Endometrial microvascular endothelial cells (primary cell): Measurements from ENCODE around the gene STK11IP. TPM values are rescaled to one million over a fixed set of nuclear protein-coding genes. Genes with fewer than 3 reads are reported as not detected.

Source experiments
- in situ Hi-C: cut with HindIII; loops from 2 replicates; pipeline ENCODE4 v1.10.0; 2017; ENCODE audit warnings: low sequenced_read_pairs, low pct_unique_long_range_greater_than_20kb; ENCODE audit errors: inconsistent ontology term
- total RNA-seq: library from RNA; depleted of rRNA; stranded (reverse); fragments of >200 nt; gene quantifications from one replicate; pipeline ENCODE4 v1.2.3, GENCODE V29; 2015; ENCODE audit errors: inconsistent ontology term

Gene STK11IP
- total RNA-seq, 1 donor from 2014 or later, result 15.3 TPM

DNA sequence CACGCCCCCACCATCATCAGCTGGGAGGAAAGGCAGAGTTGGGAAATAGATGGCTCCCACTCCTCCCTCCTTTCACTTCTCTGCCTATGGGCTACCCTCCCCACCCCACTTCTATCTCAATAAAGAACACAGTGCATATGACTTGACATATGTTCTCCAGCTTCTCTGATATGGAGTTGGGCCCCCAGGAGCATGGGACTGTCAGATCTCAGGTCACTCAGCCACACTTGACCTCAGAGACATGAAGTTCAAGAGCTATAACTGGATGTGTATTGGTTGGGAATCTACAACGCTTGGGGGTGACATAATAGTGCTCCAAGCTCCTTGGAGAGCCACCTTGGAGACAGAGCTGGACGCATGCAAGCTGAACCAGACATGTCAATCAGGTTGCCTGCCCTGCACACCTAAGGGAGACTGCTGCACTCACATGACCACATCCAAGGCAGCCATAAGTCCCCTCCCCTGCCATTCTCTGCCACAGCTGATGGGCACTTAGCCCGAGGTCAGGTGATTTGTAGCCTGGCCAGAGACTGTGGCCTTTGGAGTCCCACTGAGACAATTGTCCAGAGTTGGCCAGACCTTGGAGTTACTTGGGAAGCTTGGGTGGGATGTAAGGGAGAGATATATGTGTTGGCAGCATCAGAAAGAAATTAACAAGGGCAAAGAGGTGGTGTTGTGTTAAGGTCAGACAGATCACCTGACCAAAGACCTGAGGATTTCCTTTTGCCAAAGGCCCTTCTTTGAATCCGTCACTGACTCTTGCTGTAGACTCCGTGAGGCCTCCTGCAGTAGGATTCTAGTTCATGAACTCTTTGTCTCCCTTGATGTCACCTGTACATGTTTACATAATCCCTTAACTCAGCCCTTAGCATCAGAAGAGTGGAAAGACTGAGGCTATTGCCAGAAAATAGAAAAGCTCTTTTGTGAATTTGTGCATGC is 21.8 kb upstream of the STK11IP start:
- in situ Hi-C loops, result no loop called here

DNA sequence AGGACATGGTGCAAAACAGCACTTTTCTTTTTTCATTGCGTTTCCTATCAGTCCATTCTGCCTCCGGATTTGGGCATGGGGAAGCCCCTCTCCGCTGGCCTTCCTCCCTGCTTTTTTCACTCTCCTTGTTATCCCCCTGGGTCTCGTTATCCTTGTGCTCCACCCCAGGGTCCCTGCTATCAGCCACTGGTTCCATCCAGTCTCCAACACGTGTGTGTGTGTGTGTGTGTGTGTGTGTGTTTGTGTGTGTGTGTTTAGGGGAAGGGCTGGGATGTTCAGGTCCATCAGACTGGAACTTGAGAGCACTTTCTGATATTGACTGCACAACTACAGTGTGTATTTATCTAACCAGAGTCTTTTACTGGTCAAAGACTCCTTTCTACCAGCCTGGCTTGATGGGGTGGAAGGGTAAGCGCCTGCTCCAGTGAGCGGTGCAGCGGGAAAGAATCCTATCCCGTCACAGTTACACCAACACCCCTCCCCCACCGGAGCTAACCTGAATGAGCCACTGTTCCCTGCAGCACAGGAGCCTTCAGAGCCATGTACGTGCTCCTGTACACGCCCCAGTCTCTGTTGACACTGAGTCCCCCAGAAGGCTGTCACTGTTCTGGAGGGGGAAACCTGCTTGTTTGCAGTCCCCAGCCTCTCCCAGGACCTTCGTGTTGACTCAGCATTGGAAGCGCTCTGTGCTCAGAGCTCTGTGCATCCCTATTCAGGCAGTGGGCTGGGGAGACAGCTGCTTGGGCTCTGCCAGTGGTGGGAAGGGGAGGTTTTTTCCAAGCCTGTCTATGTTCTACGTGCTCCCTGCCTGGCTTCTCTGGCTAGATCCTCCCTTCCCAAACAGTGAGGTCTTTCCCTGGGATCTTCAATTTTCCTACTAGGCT is 20.9 kb upstream of the STK11IP start:
- in situ Hi-C loops, result no loop called here

GRCh38 chr2:219578811-219579613 is 18.6 kb upstream of the STK11IP start:
- in situ Hi-C loops, result no loop called here

DNA sequence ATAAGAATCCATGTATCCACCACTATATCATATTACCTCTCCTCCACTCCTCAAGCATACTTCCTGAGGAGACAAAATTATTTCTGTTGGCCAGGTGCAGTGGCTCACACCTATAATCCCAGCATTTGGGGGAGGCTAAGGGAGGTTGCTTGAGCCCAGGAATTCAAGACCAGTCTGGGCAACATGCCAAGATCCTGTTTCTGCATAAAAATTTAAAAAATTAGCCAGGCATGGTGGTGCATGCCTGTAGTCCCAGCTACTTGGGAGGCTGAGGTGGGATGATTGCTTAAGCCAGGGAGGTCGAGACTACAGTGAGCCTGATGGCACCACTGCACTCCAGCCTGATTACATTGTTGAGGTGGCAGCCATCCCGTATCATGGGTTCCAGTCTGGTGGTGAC is 16.3 kb upstream of the STK11IP start:
- in situ Hi-C loops, result no loop called here

GRCh38 chr2:219591091-219591490 is 6.6 kb upstream of the STK11IP start:
- in situ Hi-C loops, result no loop called here

- in situ Hi-C loops, result no loop called here
These were observed 4.9 kb upstream of the STK11IP start for GRCh38 chr2:219592736-219593135.

- in situ Hi-C loops, result no loop called here
These were observed 4.5 kb upstream of the STK11IP start for GRCh38 chr2:219593154-219593553.

DNA sequence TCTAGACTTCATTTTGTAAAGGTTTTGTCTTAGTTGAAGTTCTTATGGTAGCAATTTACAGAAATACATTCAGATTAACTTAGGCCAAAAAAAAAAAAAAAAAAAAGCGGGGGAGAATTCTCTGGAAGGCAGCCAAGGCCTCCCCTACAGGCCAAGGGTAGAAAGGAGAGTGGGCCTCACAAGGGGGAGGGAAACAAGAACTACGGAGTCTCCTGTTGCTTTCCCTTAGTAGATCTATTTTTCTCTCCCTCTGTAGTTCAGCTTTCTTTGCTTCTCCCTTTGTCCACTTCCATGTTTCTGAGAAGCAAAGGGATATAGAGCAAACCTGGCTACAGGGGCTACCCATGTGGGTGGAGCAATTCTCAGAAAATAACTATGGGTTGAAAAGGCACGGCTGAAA is 2.4 kb upstream of the STK11IP start:
- in situ Hi-C loops, result no loop called here

DNA sequence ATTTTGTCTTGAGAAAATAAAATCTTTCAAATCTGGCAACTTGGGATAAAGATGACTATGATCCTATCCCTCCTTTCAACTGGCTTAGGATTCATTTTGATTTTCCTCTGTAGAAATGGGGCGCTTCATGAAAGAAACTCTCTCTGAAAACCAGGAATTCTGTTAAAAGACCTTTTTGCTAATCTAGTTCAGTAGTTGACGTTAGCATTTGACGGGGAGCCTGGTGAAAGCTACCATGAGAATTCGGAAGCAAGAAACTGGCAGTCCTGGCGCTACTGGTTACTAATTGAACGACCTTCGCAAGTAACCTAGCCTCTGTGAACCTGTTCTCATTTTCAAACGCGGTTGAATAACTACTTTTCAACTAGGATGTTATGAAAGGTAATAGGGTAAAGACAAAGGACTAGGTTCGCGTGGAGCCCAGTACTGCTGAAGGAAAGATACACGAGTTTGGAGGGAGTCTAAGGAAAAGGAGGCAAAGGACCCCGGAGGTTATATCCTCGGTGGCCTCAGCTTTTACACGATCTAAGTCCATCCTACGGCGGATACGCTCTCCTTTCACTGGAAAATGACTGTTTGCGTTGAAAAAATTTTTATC is 604 bp upstream of the STK11IP start:
- in situ Hi-C loops, result no loop called here

DNA sequence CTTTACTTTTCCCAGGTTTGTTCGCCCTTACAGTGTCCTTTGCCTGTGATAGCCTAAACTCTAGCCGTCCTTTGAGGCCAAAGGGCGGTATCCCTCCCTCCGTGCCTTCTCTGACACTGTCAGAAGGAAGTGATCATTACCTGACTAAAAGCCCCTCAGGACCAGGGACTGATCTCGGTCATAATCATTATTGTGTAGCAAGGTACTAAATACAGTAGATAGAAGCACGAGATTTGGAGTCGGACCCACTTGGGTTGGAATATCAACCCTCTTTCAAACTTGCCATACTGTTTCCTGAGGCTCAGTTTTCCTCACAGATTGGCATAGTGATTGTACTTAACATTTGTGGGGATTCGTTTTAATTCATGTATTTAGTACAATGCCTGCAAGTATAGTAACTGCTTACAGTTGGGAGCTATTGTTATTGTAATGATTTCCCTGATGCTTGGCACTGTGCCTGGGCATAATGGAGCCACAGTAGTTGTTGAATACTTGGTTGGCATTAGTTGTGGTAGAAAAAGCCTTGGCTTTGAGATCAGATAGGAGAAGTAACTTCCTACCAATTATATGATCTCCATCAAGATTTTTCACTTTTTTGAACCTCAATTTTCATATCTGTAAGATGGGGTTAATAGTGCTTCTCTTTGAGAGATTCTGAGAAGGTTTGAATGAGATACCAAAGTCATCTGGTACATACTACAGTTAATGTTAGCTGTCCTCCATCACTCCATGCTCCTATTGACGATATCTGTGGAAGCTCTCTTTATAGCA is 836 bp downstream of the STK11IP start:
- in situ Hi-C loops, result no loop called here

- in situ Hi-C loops, result no loop called here
These were observed 6.1 kb downstream of the STK11IP start for GRCh38 chr2:219603771-219604170.

GRCh38 chr2:219605607-219605954 is 7.9 kb downstream of the STK11IP start:
- in situ Hi-C loops, result no loop called here

DNA sequence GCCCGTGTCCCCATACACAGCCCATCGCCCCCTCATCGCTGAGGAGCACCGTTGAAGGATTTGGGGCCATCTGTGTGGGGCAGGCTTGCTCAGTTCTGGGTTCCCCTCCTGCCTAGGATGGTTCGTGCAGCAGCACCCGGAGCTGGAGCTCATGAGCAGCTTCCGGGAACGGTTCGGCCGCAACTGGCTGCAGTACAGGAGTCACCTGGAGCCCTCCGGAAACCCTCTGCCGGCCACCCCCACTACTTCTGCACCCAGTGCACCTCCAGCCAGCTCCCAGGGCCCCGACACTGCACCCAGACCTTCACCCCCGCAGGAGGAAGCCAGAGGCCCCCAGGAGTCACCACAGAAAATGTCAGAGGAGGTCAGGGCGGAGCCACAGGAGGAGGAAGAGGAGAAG is 10.3 kb downstream of the STK11IP start:
- in situ Hi-C loops, result no loop called here

DNA sequence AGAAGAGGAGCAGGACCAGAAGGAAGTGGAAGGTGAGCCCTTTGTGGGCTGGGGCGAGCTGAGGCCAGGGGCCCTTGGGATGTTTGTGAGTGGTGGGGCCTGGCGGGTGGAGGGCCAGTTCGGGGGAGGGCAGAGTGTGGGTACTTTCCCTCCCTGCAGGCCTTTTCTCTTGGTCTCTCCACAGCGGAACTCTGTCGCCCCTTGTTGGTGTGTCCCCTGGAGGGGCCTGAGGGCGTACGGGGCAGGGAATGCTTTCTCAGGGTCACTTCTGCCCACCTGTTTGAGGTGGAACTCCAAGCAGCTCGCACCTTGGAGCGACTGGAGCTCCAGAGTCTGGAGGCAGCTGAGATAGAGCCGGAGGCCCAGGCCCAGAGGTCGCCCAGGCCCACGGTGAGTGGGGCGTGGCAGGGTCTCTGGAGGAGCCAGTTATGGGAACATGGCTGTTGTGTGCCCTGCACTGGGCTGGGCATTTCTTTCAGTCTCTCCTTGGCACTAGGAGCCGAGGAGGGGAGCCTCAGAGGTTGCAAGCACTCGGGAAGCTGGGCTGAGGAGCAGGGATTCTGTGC is 10.8 kb downstream of the STK11IP start:
- in situ Hi-C loops, result no loop called here

DNA sequence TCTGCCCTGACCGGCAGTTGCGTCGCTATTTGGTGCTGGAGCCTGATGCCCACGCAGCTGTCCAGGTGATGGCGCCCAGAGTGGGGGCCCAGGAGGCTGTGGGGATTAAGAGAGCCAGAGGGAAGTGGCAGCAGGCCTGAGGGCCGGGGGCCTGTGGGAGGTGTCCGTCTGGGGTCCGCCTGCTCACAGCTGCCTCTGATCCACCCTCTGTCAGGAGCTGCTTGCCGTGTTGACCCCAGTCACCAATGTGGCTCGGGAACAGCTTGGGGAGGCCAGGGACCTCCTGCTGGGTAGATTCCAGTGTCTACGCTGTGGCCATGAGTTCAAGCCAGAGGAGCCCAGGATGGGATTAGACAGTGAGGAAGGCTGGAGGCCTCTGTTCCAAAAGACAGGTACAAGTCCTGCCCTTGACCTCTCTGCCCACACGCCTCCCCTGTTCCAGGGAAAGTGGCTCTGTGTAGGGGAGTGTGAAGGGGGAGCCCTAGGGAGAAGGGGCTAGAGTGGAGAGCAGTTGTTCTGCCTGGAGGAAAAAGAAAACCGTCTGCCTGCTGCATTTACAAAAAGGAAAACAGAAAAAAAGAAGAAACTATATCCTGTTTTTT is 11.6 kb downstream of the STK11IP start:
- in situ Hi-C loops, result no loop called here

GRCh38 chr2:219611306-219611705 is 13.6 kb downstream of the STK11IP start:
- in situ Hi-C loops, result no loop called here

GRCh38 chr2:219611866-219612576 is 14.4 kb downstream of the STK11IP start:
- in situ Hi-C loops, result no loop called here
